ENCODE measurements around the gene PABPN1. TPM values are rescaled to one million over a fixed set of nuclear protein-coding genes. Genes with fewer than 3 reads are reported as not detected.

PABPN1 gene
- total and polyA plus RNA-seq, 9 of the 15 experiments (the other 6 are each of a cell fraction or from before 2014, with no cell fraction given), result 32.6 to 388 (median 178) TPM

DNA sequence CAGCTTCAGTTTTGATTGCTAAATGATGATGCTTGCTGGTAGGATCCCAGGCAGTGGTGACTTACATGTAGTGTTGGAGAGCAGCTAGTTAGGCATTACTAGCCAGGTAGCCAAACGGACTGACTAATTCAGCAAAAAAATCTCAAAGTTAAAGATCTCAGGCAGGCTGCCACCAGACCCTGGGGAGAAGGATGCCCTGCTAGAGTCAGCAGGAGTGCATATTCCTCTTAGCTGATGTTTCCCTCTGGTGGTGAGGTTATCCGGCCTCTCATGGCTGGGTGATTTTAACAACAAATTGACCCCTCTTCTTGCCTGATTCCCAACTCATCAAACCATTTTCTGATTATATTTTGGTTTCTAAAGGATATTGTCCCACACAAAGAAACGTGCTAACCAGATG is 40.9 kb downstream of the PABPN1 start:
- no peaks in the 10 kb centered on the region for H3K9me1 ChIP-seq (ENCODE audit: control insufficient read depth, insufficient read depth, low read length)
- H3K9me3 ChIP-seq (replicated peaks; ENCODE audit: control insufficient read depth, insufficient read depth, low read depth, low read length), result no peaks in the 10 kb centered on the region
- H4K20me1 ChIP-seq (replicated peaks; ENCODE audit: control insufficient read depth, insufficient read depth, low read length), result no peaks in the 10 kb centered on the region
- CTCF ChIA-PET (ENCODE audit: low intra/inter-chr PET ratio), result interaction anchor here (1.0 to 1.2 kb wide), 2 partner anchors 175 to 242 kb away, joined by 3 to 4 read pairs; no protein-coding TSS in a partner anchor
- DNase-seq (ENCODE audit: extremely low read depth in 1 of 4, low spot score in 3 of 4) (peak in 1 of 4 experiments; percentile 12), FAIRE-seq (no peak), ATAC-seq (0 out of 3 replicates have a peak, but pooled peaks have one; percentile 35)
- in situ Hi-C loops (cut with MboI) (no loop called here), intact Hi-C loops (cut with micrococcal nuclease) (no loop called here)
- no peaks in the 10 kb centered on the region for H3K36me3 ChIP-seq (ENCODE audit: control insufficient read depth, insufficient read depth, low read length)
- no peak overlapping the region for H3K4me2 ChIP-seq (ENCODE audit: insufficient read depth, low read length)
- TF ChIP-seq, protein P1, sequence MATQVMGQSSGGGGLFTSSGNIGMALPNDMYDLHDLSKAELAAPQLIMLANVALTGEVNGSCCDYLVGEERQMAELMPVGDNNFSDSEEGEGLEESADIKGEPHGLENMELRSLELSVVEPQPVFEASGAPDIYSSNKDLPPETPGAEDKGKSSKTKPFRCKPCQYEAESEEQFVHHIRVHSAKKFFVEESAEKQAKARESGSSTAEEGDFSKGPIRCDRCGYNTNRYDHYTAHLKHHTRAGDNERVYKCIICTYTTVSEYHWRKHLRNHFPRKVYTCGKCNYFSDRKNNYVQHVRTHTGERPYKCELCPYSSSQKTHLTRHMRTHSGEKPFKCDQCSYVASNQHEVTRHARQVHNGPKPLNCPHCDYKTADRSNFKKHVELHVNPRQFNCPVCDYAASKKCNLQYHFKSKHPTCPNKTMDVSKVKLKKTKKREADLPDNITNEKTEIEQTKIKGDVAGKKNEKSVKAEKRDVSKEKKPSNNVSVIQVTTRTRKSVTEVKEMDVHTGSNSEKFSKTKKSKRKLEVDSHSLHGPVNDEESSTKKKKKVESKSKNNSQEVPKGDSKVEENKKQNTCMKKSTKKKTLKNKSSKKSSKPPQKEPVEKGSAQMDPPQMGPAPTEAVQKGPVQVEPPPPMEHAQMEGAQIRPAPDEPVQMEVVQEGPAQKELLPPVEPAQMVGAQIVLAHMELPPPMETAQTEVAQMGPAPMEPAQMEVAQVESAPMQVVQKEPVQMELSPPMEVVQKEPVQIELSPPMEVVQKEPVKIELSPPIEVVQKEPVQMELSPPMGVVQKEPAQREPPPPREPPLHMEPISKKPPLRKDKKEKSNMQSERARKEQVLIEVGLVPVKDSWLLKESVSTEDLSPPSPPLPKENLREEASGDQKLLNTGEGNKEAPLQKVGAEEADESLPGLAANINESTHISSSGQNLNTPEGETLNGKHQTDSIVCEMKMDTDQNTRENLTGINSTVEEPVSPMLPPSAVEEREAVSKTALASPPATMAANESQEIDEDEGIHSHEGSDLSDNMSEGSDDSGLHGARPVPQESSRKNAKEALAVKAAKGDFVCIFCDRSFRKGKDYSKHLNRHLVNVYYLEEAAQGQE (IDR thresholded peaks at IDR 0.05; ENCODE audit: borderline replicate concordance), result peak; percentile 15; the same call in 1 of the 2 replicates
- TF ChIP-seq, protein P1 (CRISPR knock-in tag; IDR thresholded peaks at IDR 0.05; ENCODE audit: low read depth), result no peak
- TF ChIP-seq, protein P2, sequence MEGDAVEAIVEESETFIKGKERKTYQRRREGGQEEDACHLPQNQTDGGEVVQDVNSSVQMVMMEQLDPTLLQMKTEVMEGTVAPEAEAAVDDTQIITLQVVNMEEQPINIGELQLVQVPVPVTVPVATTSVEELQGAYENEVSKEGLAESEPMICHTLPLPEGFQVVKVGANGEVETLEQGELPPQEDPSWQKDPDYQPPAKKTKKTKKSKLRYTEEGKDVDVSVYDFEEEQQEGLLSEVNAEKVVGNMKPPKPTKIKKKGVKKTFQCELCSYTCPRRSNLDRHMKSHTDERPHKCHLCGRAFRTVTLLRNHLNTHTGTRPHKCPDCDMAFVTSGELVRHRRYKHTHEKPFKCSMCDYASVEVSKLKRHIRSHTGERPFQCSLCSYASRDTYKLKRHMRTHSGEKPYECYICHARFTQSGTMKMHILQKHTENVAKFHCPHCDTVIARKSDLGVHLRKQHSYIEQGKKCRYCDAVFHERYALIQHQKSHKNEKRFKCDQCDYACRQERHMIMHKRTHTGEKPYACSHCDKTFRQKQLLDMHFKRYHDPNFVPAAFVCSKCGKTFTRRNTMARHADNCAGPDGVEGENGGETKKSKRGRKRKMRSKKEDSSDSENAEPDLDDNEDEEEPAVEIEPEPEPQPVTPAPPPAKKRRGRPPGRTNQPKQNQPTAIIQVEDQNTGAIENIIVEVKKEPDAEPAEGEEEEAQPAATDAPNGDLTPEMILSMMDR (IDR thresholded peaks at IDR 0.05 in 2 of 3, conservative IDR thresholded peaks at IDR 0.05 in 1 of 3; ENCODE audit: insufficient read depth in 2 of 3, low read depth in 1 of 3, low read length in 3 of 3), result peak; percentile 16 to 43 (median 22); a peak in 3 of 6 replicates
- TF ChIP-seq SIN3A (IDR thresholded peaks at IDR 0.05; ENCODE audit: borderline replicate concordance in 2 of 2, control insufficient read depth in 1 of 2, low read depth in 2 of 2, low read length in 2 of 2) (no peak), ZEB2 (IDR thresholded peaks at IDR 0.05) (no peak), RAD21 (CRISPR knock-in tag; conservative IDR thresholded peaks at IDR 0.05 in 1 of 2, IDR thresholded peaks at IDR 0.05 in 1 of 2) (peak in 1 of 2 experiments; percentile 43; a peak in 2 of 4 replicates)
- H3K79me2 ChIP-seq (ENCODE audit: control insufficient read depth, insufficient read depth, low read length), result no peaks in the 10 kb centered on the region
- H3K4me3 ChIP-seq, result no peak overlapping the region
- H3K4me1 ChIP-seq (replicated peaks in 1 of 2; ENCODE audit: control insufficient read depth in 2 of 2, insufficient read depth in 2 of 2, low read length in 2 of 2), result peaks cover 0 to 21% of the 10 kb centered on the region in 2 experiments; a peak in 3 of 5 replicates
- H3K27me3 ChIP-seq (ENCODE audit: control insufficient read depth in 2 of 2, insufficient read depth in 2 of 2, low read length in 2 of 2), result peaks cover 8 to 57% of the 10 kb centered on the region in 2 experiments; a peak in 4 of 5 replicates
- no TSS peak for BruUV-seq (replicated peaks)
- H3K9ac ChIP-seq (ENCODE audit: insufficient read depth in 1 of 2, low read depth in 2 of 2, low read length in 2 of 2), result no peak overlapping the region
- 10% methylated on average over 3 of the region's 3 CpGs for WGBS (ENCODE audit: insufficient coverage, low coverage, missing lambda C conversion rate)
- no peak overlapping the region for H2AFZ ChIP-seq (ENCODE audit: low read depth, low read length)
- POLR2A ChIA-PET, result no interaction called here
- H3K27ac ChIP-seq (ENCODE audit: extremely low read depth, low read depth, low read length), result no peak overlapping the region

Measured in K562 (cell line).